NCI-H510A treated with DMSO at 0.1 percent for 48 hours (cell line): ENCODE data around the gene GDF2.
A peak's percentile ranks its signal among the peaks of the same experiment; 100 is the strongest.

Experiments used
- DNase-seq: peaks from one replicate; lab custom pipeline; 2025; lab: John Stamatoyannopoulos, UW

Gene GDF2

GRCh38 chr10:47291682-47292081 lies 30.6 kb upstream of the GDF2 start:
- DNase-seq: no peak

GRCh38 chr10:47294057-47294456 lies 28.2 kb upstream of the GDF2 start:
- no peak for DNase-seq

GRCh38 chr10:47294501-47294900 lies 27.8 kb upstream of the GDF2 start:
- no peak for DNase-seq

GRCh38 chr10:47295411-47295810 lies 26.8 kb upstream of the GDF2 start:
- no peak for DNase-seq

GRCh38 chr10:47296156-47296894 lies 25.9 kb upstream of the GDF2 start:
- no peak for DNase-seq

- no peak for DNase-seq
Observed at GRCh38 chr10:47296941-47297340, 25.3 kb upstream of the GDF2 start.

- no peak for DNase-seq
Observed at GRCh38 chr10:47297866-47298540, 24.3 kb upstream of the GDF2 start.

- no peak for DNase-seq
Observed at GRCh38 chr10:47298715-47299114, 23.5 kb upstream of the GDF2 start.

GRCh38 chr10:47299611-47300428 lies 22.4 kb upstream of the GDF2 start, which contains the start of gene GDF10:
Gene GDF10, plus strand, starts transcription at chr10:47300197. Its CDS starts 455 bp downstream, at chr10:47300652.
- no peak for DNase-seq

GRCh38 chr10:47300429-47300931 lies 21.8 kb upstream of the GDF2 start:
- no peak for DNase-seq

- no peak for DNase-seq
Observed at GRCh38 chr10:47301833-47302232, 20.4 kb upstream of the GDF2 start.

- no peak for DNase-seq
Observed at GRCh38 chr10:47303105-47303504, 19.1 kb upstream of the GDF2 start.

- no peak for DNase-seq
Observed at GRCh38 chr10:47303866-47304265, 18.4 kb upstream of the GDF2 start.

- no peak for DNase-seq
Observed at GRCh38 chr10:47305566-47305965, 16.7 kb upstream of the GDF2 start.

- no peak for DNase-seq
Observed at GRCh38 chr10:47306387-47307210, 15.7 kb upstream of the GDF2 start.

- no peak for DNase-seq
Observed at GRCh38 chr10:47307381-47307780, 14.9 kb upstream of the GDF2 start.

- DNase-seq: no peak
Observed at GRCh38 chr10:47308775-47309174, 13.5 kb upstream of the GDF2 start.

- DNase-seq: no peak
Observed at GRCh38 chr10:47309408-47310089, 12.7 kb upstream of the GDF2 start.

- DNase-seq: no peak
Observed at GRCh38 chr10:47310090-47310505, 12.2 kb upstream of the GDF2 start.

- DNase-seq: peak; percentile 34
Observed at GRCh38 chr10:47311193-47311931, 10.9 kb upstream of the GDF2 start.
